ENCODE data around the gene HDAC1.

DNA sequence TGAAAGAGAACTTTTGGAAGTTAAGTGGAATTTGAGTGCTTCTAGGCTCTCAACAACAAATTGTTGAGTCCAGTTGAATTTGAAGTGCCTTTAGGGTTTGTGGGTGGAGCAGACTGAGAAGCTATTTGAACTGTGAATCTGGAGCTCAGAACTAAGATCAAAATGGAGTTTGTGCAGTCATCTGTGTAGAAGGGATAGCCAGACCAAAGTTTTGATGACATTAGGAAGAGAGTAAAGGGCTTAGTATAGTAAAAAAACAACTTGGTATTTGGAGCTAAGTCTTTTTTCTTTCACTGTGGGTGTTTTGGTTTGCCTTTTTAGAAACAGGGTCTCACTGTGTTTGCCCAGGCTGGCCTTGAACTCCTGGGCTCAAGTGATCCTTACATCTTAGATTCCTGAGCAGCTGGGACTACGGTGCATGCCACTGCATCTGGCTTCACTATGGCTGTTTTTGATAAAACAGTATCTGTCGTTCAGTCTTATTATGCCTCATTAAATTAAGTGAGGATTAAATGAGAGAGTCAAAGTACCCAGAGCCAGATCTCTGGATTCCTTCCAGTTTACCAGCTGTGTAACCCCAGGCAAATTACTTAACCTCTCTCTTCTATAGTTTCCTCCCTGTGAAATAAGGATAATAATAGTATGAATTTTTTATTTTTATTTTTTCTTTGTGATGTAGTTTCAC, 20.0 kb downstream of the HDAC1 start:
- TF ChIP-seq, protein P1, sequence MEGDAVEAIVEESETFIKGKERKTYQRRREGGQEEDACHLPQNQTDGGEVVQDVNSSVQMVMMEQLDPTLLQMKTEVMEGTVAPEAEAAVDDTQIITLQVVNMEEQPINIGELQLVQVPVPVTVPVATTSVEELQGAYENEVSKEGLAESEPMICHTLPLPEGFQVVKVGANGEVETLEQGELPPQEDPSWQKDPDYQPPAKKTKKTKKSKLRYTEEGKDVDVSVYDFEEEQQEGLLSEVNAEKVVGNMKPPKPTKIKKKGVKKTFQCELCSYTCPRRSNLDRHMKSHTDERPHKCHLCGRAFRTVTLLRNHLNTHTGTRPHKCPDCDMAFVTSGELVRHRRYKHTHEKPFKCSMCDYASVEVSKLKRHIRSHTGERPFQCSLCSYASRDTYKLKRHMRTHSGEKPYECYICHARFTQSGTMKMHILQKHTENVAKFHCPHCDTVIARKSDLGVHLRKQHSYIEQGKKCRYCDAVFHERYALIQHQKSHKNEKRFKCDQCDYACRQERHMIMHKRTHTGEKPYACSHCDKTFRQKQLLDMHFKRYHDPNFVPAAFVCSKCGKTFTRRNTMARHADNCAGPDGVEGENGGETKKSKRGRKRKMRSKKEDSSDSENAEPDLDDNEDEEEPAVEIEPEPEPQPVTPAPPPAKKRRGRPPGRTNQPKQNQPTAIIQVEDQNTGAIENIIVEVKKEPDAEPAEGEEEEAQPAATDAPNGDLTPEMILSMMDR (conservative IDR thresholded peaks at IDR 0.05; ENCODE audit: low read length) = no peak
- TF ChIP-seq EZH2phosphoT487 (IDR thresholded peaks at IDR 0.05; ENCODE audit: borderline replicate concordance, low read depth, low read length) = no peak
